Measurements from ENCODE around the gene ADAMTS4.

DNA sequence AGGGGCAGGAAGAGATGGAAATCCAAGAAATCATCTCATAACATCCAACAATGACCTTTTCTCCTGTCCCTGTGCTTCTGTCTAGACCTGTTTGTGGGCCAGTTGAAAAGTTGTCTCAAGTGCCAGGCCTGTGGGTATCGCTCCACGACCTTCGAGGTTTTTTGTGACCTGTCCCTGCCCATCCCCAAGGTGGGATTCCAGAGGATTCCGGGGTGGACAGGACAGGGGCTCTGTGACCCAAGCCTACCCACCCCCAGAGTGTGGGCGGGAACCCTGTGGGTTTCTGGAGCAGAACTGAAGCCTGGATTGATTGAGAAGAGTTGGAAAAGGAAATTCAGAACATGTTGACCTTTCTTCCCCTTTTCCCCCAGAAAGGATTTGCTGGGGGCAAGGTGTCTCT, 35.1 kb downstream of the ADAMTS4 start:
- TF ChIP-seq, protein P1, sequence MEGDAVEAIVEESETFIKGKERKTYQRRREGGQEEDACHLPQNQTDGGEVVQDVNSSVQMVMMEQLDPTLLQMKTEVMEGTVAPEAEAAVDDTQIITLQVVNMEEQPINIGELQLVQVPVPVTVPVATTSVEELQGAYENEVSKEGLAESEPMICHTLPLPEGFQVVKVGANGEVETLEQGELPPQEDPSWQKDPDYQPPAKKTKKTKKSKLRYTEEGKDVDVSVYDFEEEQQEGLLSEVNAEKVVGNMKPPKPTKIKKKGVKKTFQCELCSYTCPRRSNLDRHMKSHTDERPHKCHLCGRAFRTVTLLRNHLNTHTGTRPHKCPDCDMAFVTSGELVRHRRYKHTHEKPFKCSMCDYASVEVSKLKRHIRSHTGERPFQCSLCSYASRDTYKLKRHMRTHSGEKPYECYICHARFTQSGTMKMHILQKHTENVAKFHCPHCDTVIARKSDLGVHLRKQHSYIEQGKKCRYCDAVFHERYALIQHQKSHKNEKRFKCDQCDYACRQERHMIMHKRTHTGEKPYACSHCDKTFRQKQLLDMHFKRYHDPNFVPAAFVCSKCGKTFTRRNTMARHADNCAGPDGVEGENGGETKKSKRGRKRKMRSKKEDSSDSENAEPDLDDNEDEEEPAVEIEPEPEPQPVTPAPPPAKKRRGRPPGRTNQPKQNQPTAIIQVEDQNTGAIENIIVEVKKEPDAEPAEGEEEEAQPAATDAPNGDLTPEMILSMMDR (IDR thresholded peaks at IDR 0.05) = no peak
- TF ChIP-seq POLR2A (IDR thresholded peaks at IDR 0.05) = no peak
- TF ChIP-seq POLR2AphosphoS5 (IDR thresholded peaks at IDR 0.05) = no peak
